Fibroblast of skin of scalp (primary cell): ENCODE measurements around the gene EVI2B.
"Not testable (repeated sequence)": the region's sequence is repeated elsewhere in the genome, so short reads cannot be mapped to it uniquely, and the experiment has no call there.

Source experiments
- DNase-seq: peaks from one replicate; pipeline ENCODE4 v3.0.0-alpha.2; 2013

Gene EVI2B

GRCh38 chr17:31269036-31269577 is 44.7 kb downstream of the EVI2B start:
- no peak for DNase-seq

DNA sequence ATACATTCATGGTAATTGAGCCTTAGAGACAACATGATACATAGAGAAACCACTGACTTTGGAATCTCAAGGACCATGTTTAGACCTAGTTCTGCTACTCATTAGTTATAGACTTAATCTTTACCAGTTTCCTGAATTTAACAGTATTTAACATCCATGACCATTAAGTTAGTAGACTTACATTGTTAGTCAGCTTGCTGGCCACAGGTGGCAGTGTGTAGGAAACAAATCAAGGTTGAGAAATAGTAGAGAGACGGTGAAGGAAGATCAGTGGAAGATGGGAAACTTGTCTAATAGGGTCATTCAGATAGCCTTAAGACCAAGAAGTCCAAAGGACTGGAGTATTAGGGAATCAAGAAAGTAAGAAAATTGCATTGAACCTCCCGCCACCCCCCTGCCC is 47.8 kb downstream of the EVI2B start:
- DNase-seq = no peak

DNA sequence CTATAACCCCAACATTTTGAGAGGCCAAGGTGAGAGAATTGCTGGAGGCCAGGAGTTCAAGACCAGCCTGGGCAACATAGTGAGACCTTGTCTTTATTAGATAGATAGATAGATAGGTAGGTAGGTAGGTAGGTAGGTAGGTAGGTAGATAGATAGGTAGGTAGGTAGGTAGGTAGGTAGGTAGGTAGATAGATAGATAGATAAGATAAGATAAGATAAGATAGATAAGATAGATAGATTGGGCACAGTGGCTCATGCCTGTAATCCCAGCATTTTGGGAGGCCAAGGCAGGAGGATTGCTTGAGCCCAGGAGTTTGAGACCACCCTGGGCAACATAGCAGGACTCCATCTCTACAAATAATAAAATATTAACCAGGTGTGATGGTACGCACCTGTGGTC is 50.9 kb downstream of the EVI2B start:
- DNase-seq = not testable (repeated sequence)

GRCh38 chr17:31261601-31262000 is 52.3 kb downstream of the EVI2B start:
- no peak for DNase-seq

DNA sequence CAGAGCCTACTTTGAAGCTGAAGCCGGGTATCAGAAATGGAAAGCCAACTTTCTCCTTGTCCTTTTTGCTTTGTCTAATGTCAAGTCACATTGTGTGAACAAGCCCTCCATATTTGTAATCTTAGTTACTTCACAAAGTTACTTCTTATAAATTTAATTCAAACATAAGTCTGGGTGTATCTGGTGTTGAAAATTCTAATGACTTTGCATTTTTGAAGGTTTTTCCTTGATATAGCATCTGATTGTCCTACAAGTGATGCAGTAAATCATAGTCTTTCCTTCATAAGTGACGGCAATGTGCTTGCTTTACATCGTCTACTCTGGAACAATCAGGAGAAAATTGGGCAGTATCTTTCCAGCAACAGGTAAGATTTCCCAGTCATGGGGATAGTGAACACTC is 53.7 kb downstream of the EVI2B start:
- DNase-seq = no peak

GRCh38 chr17:31256936-31257335 is 56.9 kb downstream of the EVI2B start:
- DNase-seq = no peak

- DNase-seq = no peak
Measured at GRCh38 chr17:31254654-31255053, 59.2 kb downstream of the EVI2B start.
